Hematopoietic multipotent progenitor cell treated with erythropoietin and hydrocortisone succinate and interleukin-3 and kit ligand, for 8 days (in vitro differentiated cells): ENCODE data around the gene RPL36AL.
A peak's percentile ranks its signal among the peaks of the same experiment; 100 is the strongest.

Source experiments
- DNase-seq: peaks from one replicate; pipeline ENCODE4 v3.0.0-alpha.2; 2015

The RPL36AL gene

GRCh38 chr14:49578141-49578540 lies 42.3 kb downstream of the RPL36AL start:
- DNase-seq = no peak

GRCh38 chr14:49574038-49574437 lies 46.4 kb downstream of the RPL36AL start:
- no peak for DNase-seq

- peak; percentile 59 for DNase-seq
These were observed 51.1 kb downstream of the RPL36AL start for GRCh38 chr14:49569281-49569680.
